ENCODE results near the gene PLXNB1. TPM values are rescaled to one million over a fixed set of nuclear protein-coding genes. Genes with fewer than 3 reads are reported as not detected.

Gene PLXNB1
- total and polyA plus RNA-seq, 2 of the 13 experiments (the other 11 are each of a cell fraction or from before 2014, with no cell fraction given), result 86.0 to 143 TPM

GRCh38 chr3:48431224-48432029, 1.5 kb upstream of the PLXNB1 start (continued):
- TF ChIP-seq HBP1 (CRISPR knock-in tag; IDR thresholded peaks at IDR 0.05; ENCODE audit: low read depth) (no peak; the same call in 1 of the 2 replicates), PLSCR1 (CRISPR knock-in tag; IDR thresholded peaks at IDR 0.05; ENCODE audit: borderline replicate concordance) (no peak), ATF1 (CRISPR knock-in tag; IDR thresholded peaks at IDR 0.05) (no peak), KMT2A (CRISPR knock-in tag; IDR thresholded peaks at IDR 0.05) (no peak; the same call in 1 of the 2 replicates), HNRNPK (IDR thresholded peaks at IDR 0.05; ENCODE audit: low read depth, low read length, poor library complexity, severe bottlenecking) (no peak), GFI1 (CRISPR knock-in tag; IDR thresholded peaks at IDR 0.05; ENCODE audit: borderline replicate concordance) (peak; percentile 61), KLF15 (CRISPR knock-in tag; IDR thresholded peaks at IDR 0.05; ENCODE audit: borderline replicate concordance) (no peak), ATF7 (IDR thresholded peaks at IDR 0.05) (no peak), ATF7 (CRISPR knock-in tag; IDR thresholded peaks at IDR 0.05) (no peak), HINFP (CRISPR knock-in tag; IDR thresholded peaks at IDR 0.05; ENCODE audit: low read depth) (peak; percentile 50; the same call in 1 of the 2 replicates), RNF2 (conservative IDR thresholded peaks at IDR 0.05; ENCODE audit: low read depth) (no peak), SNAI1 (CRISPR knock-in tag; IDR thresholded peaks at IDR 0.05; ENCODE audit: borderline replicate concordance) (no peak), ZNF460 (CRISPR knock-in tag; IDR thresholded peaks at IDR 0.05; ENCODE audit: borderline replicate concordance) (no peak), STAT5B (CRISPR knock-in tag; IDR thresholded peaks at IDR 0.05) (0 out of 2 replicates have a peak, but pooled peaks have one; percentile 35), ZBTB43 (CRISPR knock-in tag; conservative IDR thresholded peaks at IDR 0.05) (no peak), SP4 (CRISPR knock-in tag; IDR thresholded peaks at IDR 0.05) (0 out of 2 replicates have a peak, but pooled peaks have one; percentile 60), AKAP8 (CRISPR knock-in tag; IDR thresholded peaks at IDR 0.05) (0 out of 2 replicates have a peak, but pooled peaks have one; percentile 41), HNRNPUL1 (IDR thresholded peaks at IDR 0.05; ENCODE audit: low read depth, low read length) (no peak), ZFAT (CRISPR knock-in tag; conservative IDR thresholded peaks at IDR 0.05) (no peak), ZNF772 (CRISPR knock-in tag; IDR thresholded peaks at IDR 0.05) (no peak; the same call in 1 of the 2 replicates), CREBL2 (CRISPR knock-in tag; IDR thresholded peaks at IDR 0.05; ENCODE audit: borderline replicate concordance) (no peak), E2F2 (CRISPR knock-in tag; IDR thresholded peaks at IDR 0.05; ENCODE audit: borderline replicate concordance) (no peak), DNMT3B (CRISPR knock-in tag; conservative IDR thresholded peaks at IDR 0.05) (no peak)

All from HepG2 (cell line).